ENCODE data around the gene LEMD3.

Gene LEMD3

GRCh38 chr12:65208964-65209654 lies 39.7 kb downstream of the LEMD3 start:
- no peak for DNase-seq

DNA sequence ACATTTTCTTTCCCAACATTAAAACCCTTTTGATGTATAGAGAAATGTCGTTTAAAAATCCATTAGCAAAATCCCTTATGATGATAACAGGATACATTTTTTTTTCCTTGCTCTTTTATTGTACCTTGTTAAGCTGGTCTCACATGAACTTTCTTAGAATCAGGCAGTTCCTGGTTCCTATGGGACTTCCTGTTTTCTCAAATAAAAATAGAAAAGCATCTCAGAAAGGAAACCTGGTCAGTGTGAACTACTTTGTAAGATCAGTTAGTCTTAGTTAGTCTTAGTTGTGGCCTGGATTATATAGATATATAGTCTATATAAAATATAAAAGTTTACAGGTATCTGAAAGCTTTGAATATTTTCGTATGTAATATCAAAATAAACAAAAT lies 40.3 kb downstream of the LEMD3 start:
- DNase-seq, result no peak

- no peak for DNase-seq
Observed at GRCh38 chr12:65217086-65217485, 47.7 kb downstream of the LEMD3 start.

DNA sequence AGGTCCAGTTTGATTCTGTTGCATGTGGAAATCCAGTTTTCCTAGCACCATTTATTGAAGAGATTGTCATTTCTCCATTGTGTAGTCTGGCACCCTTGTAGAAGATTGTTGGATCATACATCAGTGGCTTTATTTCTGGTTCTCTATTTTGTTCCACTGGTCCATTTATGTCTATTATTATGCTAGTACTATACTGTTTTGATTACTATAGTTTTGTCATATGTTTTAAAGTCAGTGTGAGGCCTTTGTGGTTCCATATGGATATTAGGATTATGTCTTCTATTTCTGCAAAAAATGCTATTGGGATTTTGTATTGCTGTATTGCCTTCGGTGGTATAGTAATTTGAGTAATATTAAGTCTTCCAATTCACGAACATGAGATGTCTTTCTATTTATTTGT lies 51.4 kb downstream of the LEMD3 start:
- no peak for DNase-seq

- no peak for DNase-seq
Observed at GRCh38 chr12:65229441-65229840, 60.1 kb downstream of the LEMD3 start.

DNA sequence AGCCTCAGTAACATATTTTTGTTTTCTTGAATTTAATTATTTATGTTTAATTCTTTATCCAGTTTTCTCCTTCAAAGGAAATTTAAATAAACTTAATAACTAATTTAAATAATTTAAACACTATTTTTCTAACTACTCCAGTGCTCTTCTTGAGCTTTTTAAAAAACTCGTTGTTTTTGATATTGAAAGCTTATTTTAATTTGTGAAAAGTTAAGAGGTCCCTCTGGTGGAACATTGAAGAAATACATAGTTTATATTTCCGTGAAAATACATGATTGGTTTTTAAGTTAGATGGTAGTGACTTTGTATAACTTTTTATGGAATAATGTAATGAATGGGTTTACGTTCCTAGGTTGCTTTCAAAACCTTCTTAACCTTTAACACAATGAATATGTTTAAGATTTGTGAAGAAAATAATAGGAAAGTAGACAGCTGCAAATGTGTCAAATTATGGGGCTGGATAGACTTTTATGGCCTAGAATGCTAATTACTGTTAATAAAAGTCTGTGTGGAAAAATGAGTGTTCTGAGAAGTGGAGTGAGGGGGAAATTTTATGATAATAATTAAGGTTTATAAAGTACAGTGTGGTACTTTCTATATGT lies 63.2 kb downstream of the LEMD3 start:
- no peak for DNase-seq

GRCh38 chr12:65237153-65237552 lies 67.8 kb downstream of the LEMD3 start:
- DNase-seq, result no peak

DNA sequence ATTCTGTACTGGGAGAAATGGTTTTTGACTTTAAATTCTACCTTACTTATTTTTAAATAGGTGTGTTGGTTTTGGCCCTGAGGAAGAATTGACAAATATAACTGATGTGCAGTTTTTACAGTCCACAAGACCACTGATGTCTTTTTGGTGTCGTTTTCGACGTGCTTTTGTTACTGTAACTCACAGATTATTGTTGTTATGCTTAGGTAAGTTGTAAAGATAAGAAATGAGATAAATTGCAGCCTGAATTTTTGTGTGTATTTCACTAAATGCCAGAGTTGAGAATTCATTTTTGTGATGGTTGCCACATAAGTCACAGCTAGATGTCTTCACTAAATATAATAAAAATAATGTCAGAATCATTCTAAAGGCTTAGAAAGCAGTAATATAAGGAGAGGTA lies 69.2 kb downstream of the LEMD3 start:
- DNase-seq, result no peak

GRCh38 chr12:65248656-65249633 lies 79.6 kb downstream of the LEMD3 start:
- no peak for DNase-seq

GRCh38 chr12:65252515-65252914 lies 83.1 kb downstream of the LEMD3 start:
- DNase-seq, result no peak

GRCh38 chr12:65257986-65258385 lies 88.6 kb downstream of the LEMD3 start:
- no peak for DNase-seq

DNA sequence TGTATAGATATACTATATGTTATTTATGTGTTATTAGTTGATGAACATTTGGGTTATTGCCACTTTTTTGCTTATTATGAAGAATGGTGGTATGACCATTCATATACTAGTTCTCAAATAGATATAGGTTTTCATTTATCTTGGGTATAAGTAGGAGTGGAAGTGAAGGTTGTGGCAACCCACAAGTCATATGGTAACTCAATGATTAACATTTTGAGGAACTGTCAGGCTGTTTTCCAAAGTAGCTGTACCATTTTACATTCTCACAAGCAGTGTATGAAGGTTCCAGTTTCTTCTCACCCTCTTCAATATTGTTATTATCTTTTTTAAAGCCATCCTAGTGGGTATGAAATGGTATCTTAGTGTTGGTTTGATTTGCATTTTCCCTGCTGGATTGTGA lies 90.1 kb downstream of the LEMD3 start:
- DNase-seq, result no peak

GRCh38 chr12:65263777-65264176 lies 94.4 kb downstream of the LEMD3 start:
- no peak for DNase-seq

DNA sequence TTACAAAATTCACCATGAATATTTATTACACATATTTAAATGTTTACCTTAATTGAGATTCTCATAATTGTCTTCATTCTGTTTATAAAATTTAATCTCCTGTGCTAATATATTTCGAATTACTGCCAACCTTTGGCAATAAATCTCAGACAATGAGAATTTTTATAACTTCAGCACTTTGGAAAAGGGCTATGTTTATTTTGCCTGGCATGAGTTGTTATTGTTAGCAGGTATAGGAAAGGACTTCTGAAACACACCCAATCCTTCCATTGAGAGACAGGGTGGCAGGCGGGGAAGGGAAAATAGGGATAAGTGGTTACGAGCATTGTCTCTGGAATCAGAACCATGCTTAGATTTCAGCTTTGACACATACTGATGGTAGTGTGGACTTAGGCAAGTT lies 97.0 kb downstream of the LEMD3 start:
- no peak for DNase-seq

GRCh38 chr12:65269603-65270002 lies 100.2 kb downstream of the LEMD3 start:
- no peak for DNase-seq

- DNase-seq, result no peak
Observed at GRCh38 chr12:65274602-65275272, 105.4 kb downstream of the LEMD3 start.

DNA sequence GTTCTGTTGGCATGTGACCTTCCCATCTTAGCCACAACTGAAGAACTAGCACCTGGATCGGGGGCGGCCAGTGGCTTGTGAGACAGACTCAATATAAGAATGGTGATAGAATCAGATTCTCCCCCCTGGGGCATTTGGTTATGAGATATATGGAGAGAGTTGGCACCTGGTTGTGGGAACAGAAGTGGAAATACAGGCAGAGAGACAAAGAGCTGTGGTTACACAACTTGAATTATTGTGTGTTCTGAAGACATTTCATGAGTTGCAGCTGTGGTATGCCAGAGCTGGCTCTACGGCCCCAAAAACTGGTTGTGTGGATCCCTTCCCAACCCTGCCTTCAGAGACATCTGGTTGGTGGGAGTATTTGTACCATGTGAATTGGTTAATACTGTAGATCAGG lies 106.2 kb downstream of the LEMD3 start:
- no peak for DNase-seq

- no peak for DNase-seq
Observed at GRCh38 chr12:65276916-65277530, 107.6 kb downstream of the LEMD3 start.

DNA sequence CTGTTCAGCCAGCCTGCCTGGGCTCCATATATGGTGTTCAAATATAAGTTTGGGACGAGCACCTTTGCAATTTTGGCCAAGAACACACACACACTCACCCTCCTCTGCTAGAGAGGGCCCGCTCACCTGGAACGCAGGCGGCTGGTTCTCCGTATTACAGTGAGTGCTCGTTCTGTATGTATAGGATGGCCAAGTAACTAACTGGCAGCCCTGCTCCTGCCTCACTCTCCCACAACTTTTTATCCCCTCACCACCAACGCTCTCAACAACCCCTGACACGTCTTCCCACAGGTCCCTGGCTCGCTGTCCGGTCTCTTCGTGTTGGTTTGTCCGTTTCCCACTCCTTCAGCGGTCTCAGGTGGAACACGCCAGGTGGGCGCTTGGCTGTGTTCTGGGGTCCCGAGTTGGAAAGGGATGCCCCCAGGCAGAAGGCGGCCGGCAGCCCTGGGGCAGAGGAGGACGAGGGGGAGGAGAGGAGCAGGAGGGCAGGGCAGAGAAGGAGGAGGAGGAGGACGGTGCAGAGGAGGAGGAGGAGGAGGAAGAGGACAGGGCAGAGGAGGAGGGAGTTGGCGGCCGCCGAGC lies 108.7 kb downstream of the LEMD3 start:
- no peak for DNase-seq

DNA sequence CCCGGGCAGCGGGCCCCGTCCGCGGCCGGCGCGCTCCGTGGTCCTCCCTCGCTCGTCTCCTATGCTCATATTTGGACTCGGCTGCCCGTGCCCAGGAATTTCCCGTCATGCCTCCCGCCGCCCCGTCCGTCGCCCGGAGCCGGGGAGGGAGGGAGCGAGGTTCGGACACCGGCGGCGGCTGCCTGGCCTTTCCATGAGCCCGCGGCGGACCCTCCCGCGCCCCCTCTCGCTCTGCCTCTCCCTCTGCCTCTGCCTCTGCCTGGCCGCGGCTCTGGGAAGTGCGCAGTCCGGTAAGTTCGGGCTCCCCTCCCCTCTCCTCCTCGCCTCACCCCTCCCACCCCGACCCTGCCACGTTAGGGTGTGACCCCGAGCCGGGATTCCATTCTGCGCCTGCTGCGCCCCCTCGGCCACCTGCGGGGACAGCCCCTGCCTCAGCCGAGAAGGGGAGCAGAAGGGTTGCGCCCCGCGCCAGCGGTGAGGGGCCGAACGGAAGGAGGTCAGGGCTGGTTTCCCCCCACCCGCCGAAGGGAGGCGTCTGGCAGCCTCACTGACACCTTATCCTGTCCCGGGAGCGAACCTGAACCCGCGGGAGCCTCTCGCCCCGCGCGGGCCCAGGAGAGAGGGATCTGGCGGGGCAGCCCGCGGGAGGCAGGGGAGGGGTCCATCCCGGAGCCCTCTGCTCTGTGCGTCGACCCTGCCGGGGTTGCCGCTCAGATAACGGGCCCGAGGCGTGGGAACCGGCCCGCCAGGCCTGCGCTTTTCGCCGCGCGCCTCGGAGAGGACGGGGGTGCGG lies 109.4 kb downstream of the LEMD3 start, which contains the start of gene MSRB3:
MSRB3 (plus strand) TSS at position 108 of the 793 bp plus-strand sequence. CDS start 29,897 bp downstream, outside the sequence.
- DNase-seq, result no peak

DNA sequence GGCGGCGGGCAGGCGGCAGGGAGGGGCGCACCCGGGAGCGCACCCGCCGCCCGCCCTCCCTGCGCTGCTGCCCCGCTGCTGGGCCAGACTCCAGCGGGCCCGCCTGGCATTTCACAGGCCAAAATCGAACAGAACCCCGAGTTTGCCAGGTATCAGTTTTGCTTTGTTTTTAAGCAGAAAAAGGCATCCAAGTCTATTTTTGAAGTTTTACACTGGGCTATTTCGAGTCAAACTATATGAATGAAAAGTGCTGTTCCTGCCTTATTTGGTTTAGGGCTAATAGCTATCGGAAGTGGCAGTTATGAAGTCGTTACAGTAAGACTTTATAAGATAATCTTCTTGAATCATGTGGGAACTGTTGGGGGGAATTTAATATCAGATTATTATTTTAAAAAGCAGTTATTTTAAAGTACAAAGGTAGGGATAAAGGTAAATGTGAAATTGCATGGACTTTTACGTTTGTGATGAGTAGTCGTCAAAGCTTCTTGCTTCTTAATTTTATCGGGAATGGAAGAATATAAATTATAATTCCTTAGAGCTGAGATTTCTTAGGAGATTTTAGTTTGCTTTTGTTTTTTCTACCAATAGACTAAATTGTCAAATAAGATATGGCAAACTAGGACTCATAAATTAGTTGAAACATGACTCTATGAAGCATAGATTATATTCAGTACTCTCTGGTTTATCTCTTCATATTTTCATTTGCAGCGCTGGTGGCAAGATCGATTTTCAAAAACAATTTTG lies 110.2 kb downstream of the LEMD3 start:
- DNase-seq, result no peak
